HG02981 (cell line): ENCODE measurements around the gene MUC5B.
"Not testable (repeated sequence)": the region's sequence is repeated elsewhere in the genome, so short reads cannot be mapped to it uniquely, and the experiment has no call there.

ENCODE experiments used
- ATAC-seq: cut with Tn5 transposase; IDR thresholded peaks from one replicate; pipeline ENCODE4 v1.9.1; 2021; ENCODE audit warnings: mild to moderate bottlenecking, moderate library complexity; ENCODE audit not compliant: unreplicated experiment

The MUC5B gene

DNA sequence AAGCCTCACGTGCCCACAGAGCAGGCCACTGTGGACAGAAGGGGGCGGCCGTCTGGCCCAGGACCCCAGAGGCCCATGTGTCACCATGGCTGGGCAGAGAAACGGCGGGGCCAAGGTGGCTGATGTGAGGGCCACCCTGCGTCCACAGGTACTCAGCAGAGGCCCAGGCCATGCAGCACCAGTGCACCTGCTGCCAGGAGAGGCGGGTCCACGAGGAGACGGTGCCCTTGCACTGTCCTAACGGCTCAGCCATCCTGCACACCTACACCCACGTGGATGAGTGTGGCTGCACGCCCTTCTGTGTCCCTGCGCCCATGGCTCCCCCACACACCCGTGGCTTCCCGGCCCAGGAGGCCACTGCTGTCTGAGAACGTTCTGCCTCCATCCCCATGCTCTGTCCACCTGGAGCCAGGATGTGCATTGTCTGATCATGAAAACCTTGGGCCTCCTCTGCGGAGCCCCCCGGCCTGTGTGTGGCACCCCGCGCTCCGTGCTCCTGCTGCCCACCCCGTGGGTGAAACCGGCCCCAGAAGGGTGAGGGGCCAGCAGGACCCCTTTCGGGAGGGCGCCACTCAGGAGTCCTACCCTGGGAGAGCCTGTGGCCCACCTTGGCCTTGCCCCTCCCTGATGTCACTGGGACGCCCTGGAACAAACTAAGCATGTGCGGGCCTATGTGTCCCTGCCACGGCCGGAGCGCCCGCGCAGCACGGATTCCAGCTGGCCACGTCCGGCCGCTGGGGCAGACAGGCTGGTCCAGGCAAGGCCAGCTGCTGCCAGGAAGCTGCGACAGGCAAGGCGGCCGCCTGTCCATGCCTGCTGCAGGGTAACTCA is 38.6 kb downstream of the MUC5B start:
- no peak for ATAC-seq

- ATAC-seq, result peak; percentile 88
These were observed 39.5 kb downstream of the MUC5B start for GRCh38 chr11:1262172-1263006.

DNA sequence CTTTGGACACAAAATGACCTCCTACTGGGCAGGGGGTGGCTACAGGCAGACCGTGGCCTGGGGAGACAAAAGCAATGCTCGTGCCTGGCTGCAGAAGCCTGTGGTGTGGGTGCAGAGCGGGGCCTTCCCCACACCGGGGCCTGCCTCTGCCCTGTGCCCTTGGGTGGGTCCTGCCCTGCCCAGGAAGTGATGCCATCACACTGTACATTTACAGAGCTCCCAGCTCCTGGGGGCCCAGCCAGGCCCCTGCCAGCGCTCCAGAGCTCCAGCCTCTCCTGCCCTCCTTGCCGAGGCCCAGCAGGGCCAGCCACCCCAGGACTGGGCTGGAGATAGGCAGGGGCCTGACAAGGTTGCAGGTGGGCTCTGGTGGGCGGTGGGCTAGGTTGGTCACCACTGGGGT is 40.1 kb downstream of the MUC5B start:
- ATAC-seq, result no peak

DNA sequence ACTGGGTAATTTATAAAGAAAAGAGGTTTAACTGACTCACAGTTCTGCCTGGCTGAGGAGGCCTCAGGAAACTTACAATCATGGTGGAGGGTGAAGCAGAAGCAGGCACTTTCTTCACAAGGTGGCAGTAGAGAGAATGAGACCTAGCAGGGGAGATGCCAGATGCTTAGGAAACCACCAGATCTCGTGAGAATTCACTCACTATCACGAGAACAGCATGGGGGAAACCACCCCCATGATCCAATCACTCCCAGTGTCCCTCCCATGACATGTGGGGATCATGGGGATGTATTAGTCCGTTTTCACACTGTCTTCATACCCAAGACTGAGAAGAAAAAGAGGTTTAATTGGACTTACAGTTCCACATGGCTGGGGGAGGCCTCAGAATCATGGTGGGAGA is 41.6 kb downstream of the MUC5B start:
- ATAC-seq, result not testable (repeated sequence)

GRCh38 chr11:1265480-1265879 is 42.6 kb downstream of the MUC5B start:
- ATAC-seq, result not testable (repeated sequence)

DNA sequence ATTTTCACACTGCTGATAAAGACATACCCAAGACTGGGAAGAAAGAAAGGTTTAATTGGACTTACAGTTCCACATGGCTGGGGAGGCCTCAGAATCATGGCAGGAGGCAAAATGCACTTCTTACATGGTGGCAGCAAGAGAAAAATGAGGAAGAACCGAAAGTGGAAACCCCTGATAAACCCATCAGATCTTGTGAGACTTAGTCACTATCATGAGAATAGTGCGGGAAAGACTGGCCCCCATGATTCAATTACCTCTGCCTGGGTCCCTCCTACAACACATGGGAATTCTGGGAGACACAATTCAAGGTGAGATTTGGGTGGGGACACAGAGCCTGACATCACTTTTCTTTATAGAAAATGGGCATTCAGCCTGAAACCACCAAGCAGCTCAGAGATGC is 44.1 kb downstream of the MUC5B start:
- ATAC-seq, result not testable (repeated sequence)

DNA sequence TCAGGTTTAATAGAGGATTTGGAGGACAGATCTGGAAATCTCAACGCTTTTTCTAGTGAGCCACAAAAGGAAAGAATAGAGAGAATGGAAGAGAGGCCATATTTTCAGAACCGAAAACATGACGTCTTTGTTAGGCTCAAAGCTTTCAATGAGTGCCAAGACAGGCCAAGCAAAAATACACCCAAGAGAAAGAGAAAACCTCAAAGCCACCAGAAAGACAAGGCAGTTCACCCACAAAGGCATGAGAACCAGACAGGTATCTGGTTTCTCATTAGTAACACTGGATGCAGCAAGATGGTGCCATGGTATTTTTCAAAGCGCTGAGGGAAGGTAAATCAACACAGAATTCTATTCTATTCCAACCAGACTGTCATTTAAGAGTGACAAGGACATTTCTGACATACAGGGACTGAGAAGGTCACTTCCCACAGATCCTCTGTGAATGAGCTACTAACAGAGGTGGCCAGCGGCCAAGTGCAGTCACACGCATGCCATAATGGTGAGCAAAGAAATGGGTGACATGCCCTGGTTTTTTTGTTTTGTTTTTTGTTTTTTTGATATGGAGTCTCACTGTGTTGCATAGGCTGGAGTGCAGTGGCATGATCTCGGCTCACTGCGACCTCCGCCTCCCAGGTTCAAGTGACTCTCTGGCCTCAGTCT is 44.7 kb downstream of the MUC5B start:
- ATAC-seq, result no peak

DNA sequence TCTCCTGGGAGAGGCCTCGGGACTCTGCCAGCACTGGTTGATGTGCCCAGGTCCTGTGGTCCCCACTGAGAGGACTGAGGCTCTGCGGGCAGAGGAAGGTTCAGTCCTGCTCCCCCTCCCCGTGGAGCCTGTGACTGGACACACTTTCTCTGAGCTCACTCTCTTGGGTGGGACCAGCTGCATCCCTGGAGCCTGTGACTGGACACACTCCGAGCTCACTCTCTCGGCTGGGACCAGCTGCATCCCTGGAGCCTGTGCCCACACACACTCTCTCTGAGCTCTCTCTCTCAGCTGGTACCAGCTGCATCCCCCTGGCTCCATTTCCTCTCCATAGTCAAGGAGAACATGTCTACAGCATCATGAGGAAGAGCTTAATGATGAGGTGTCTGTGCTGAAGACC is 47.1 kb downstream of the MUC5B start:
- no peak for ATAC-seq

GRCh38 chr11:1270476-1270875 is 47.6 kb downstream of the MUC5B start:
- no peak for ATAC-seq

- ATAC-seq, result no peak
These were observed 48.1 kb downstream of the MUC5B start for GRCh38 chr11:1271002-1271401.

DNA sequence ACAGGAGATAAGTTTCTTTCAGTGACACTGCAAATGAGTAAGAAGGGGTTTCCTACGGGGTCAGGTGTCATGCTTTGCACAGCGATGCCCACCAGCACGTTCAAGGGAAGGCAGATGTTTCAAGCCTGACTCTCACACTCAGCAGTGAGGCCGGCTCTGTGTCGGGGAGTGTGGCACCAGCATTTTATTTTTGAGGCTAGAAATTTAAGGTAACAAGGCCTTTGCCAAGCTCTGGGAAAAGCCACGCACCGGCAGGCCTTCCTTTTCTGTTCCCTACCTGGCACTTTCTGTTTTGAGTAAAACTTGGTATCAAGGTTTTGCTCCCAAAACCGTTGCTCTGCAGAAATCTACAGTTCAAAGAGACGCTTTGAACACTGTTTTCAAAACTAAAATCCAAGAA is 48.5 kb downstream of the MUC5B start:
- ATAC-seq, result no peak

GRCh38 chr11:1271927-1272326 is 49.1 kb downstream of the MUC5B start:
- ATAC-seq, result no peak

- no peak for ATAC-seq
These were observed 49.7 kb downstream of the MUC5B start for GRCh38 chr11:1272531-1272930.

DNA sequence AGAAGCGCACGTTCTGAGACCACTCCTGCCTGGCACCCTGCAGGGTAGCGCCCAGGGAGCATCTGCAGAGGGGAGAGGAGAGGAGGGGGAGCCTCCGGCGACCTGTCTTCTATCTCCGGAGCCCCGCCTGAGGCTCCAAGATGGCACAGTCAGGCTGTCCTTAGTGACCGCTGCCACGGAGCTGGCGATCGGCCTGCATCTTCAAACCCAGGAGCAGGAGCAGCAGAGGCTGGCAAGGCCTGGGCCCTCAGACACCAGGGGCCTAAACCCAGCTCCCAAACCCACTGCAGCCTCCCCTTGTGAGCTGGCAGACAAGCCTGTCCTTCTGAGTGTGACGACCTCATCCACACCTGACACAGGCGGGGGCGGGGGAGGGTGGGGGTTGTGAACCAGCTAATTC is 51.6 kb downstream of the MUC5B start:
- no peak for ATAC-seq

DNA sequence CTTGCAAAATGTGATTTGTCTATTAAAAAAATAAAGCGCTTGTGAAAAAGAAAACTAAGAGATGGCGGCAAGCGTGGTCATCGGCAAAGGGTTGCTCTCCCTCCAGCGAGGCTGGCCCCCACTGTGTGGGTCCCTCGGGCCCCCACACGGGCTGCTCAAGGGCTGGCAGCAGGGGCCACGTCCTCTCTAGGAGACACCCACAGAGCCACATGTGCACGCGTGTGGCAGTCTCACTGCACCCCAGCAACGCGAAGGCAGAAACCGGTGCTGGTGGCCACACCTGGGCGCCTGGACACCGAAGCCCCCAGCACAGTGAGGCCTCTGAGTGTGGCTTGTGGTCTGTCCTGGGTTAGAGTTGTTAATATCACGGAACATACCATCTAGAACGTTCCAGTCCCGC is 52.2 kb downstream of the MUC5B start:
- no peak for ATAC-seq

DNA sequence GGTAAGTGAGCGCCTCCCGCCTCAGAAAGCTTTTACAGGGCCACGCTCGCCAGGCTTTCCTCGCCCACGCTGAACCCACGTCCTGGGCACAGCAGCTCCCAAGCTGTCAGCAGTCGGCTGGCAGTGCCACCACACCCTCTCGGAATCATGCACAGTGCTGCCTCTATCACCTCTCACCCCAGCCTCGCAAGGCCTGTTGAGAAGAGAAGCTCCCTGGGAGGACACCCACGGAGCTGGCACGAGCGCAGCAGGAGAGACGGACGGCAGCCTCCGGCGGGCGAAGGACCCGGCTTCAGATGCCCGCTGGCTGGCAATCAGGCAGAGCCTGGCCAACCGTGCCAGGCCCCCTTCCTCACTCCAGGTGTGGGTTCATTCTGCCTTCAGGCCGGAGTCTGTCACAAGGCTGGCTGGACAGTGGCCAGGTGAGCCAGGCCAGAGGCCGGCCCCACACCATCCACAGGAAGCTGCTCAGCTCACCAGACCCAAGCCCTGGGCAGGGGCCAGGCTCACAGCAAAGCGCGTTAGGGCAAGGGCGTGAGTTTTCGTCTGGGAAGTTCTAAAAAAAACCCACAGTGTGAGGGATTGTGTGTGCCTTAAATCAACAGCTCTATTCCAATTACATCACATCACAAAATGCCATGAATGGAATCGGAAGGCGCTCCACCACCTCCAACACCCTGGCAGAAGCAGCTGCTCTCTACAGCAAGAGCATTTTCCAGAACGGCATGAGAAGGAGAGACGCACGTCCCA is 53.4 kb downstream of the MUC5B start:
- no peak for ATAC-seq

GRCh38 chr11:1276866-1277615 is 54.2 kb downstream of the MUC5B start:
- no peak for ATAC-seq

DNA sequence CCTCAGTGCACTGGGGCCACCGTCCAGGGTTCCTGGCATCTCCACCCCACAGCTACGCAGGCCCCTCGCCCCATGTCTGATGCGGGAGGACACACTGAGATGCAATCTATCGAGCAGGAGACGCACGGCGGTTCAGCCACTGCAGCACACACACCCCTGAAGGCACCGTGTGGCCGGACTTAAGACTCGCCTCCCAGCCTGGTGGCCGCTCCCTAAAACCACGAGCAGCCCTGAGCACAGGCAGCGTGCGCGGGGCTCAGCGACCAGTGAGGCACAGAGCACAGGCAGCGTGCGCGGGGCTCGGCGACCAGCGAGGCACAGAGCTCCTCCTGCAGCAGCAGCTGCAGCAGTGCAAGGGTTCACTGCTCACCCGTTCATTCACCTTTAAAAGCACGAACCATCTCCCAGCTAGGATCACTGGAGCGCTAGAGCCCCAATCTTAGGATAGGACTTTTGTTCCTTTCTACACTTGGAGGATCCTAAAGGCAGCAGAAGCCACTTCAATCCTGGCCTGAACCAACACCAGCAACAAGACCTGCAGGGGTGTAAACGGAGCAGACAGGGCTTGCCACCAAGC is 55.2 kb downstream of the MUC5B start:
- ATAC-seq, result no peak

- no peak for ATAC-seq
These were observed 56.2 kb downstream of the MUC5B start for GRCh38 chr11:1278766-1279673.
